Esophagus muscularis mucosa (tissue), 4 donors: ENCODE results near the gene PDE8B. TPM values are rescaled to one million over a fixed set of nuclear protein-coding genes. Genes with fewer than 3 reads are reported as not detected.

Experiments
- DNase-seq: peaks from one replicate; pipeline ENCODE4 v3.0.0-alpha.2; 2017; ENCODE audit errors: extremely low spot score
- H3K27ac ChIP-seq, 4 donors: fragments of 200-600 bp; sonication (generic); replicated peaks in 1 of 4; 1 replicate in 3 of 4; 2 replicates in 1 of 4; pipeline ENCODE4 v1.5.1; 2016 to 2019; ENCODE audit warnings: mild to moderate bottlenecking in 1 of 4
- H3K27me3 ChIP-seq, 4 donors: fragments of 200-600 bp; sonication (generic); one replicate each; pipeline versions ENCODE4 v1.5.1 to v1.6.0; 2016 to 2019
- H3K36me3 ChIP-seq, 4 donors: fragments of 200-600 bp; sonication (generic); one replicate each; pipeline ENCODE4 v1.5.1; 2016 to 2019
- H3K4me1 ChIP-seq, 4 donors: fragments of 200-600 bp; sonication (generic); one replicate each; pipeline ENCODE4 v1.5.1; 2016 to 2019
- H3K4me3 ChIP-seq, 4 donors: fragments of 200-600 bp; sonication (generic); 1 replicate in 2 of 4; 2 replicates in 2 of 4; pipeline ENCODE4 v1.5.1; 2016 to 2019; ENCODE audit warnings: mild to moderate bottlenecking in 4 of 4, moderate library complexity in 1 of 4
- H3K9me3 ChIP-seq, 4 donors: fragments of 200-600 bp; sonication (generic); 1 replicate in 3 of 4; 2 replicates in 1 of 4; pipeline ENCODE4 v1.5.1; 2016 to 2019
- CTCF ChIP-seq, 3 experiments: fragments of 200-600 bp in 2 of 3; fragments of 450-650 bp in 1 of 3; sonication (generic) in 2 of 3; IDR thresholded peaks; one replicate each; pipeline ENCODE4 v1.5.1; 2017 to 2019; ENCODE audit warnings: antibody characterized with exemption in 3 of 3, mild to moderate bottlenecking in 2 of 3, moderate library complexity in 1 of 3
- EP300 ChIP-seq: sonication (generic); formaldehyde crosslinking; IDR thresholded peaks from one replicate; pipeline ENCODE4 v1.6.1; 2017; ENCODE audit warnings: antibody characterized with exemption
- POLR2A ChIP-seq: fragments of 450-650 bp; IDR thresholded peaks from one replicate; pipeline ENCODE4 v1.6.1; 2017; ENCODE audit warnings: antibody characterized with exemption, moderate library complexity, mild to moderate bottlenecking, low read depth
- POLR2AphosphoS5 ChIP-seq, 2 donors: sonication (generic); formaldehyde crosslinking; IDR thresholded peaks; one replicate each; pipeline ENCODE4 v1.6.1; 2017; ENCODE audit warnings: antibody characterized with exemption in 2 of 2
- WGBS: methylation state at CpG from one replicate; pipeline ENCODE4 v1.1.5; 2018; 5-methylcytosine and 5-hydroxymethylcytosine counted together
- intact Hi-C: fragments of 100-400 bp; cut with DNase I; formaldehyde crosslinking; loops from one replicate; pipeline ENCODE4 v1.15.1; 2023
- total RNA-seq, 4 donors: library from RNA; depleted of rRNA; stranded (reverse); fragments of >200 nt; gene quantifications; one replicate each; pipeline versions ENCODE4 v1.1.0 to v1.2.1, GENCODE V29; 2016

Gene PDE8B
- total RNA-seq, 4 donors from 2014 or later, result 0.83 to 7.1 (median 1.5) TPM

GRCh38 chr5:77325921-77326541, 115.6 kb downstream of the PDE8B start:
- 82% methylated on average over 4 of the region's 4 CpGs for whole genome bisulfite sequencing
- H3K27me3 ChIP-seq, result no peaks in the 10 kb centered on the region
- H3K4me3 ChIP-seq, result no peak overlapping the region
- TF ChIP-seq POLR2A (no peak), CTCF (IDR thresholded peaks at IDR 0.05) (no peak), POLR2AphosphoS5 (IDR thresholded peaks at IDR 0.05) (no peak), EP300 (no peak)
- peak; percentile 31 for DNase-seq
- H3K36me3 ChIP-seq, result no peaks in the 10 kb centered on the region
- no peaks in the 10 kb centered on the region for H3K9me3 ChIP-seq
- intact Hi-C loops, result no loop called here
- H3K4me1 ChIP-seq, result no peaks in the 10 kb centered on the region
- no peak overlapping the region for H3K27ac ChIP-seq

- Histone ChIP-seq H3K27ac (no peak overlapping the region), H3K36me3 (no peaks in the 10 kb centered on the region), H3K9me3 (no peaks in the 10 kb centered on the region), H3K4me3 (no peak overlapping the region), H3K4me1 (no peaks in the 10 kb centered on the region), H3K27me3 (no peaks in the 10 kb centered on the region)
- WGBS, result 91% methylated on average over 5 of the region's 5 CpGs
- DNase-seq, result no peak
- TF ChIP-seq POLR2A, result no peak
- TF ChIP-seq EP300, result no peak
- TF ChIP-seq CTCF (IDR thresholded peaks at IDR 0.05), result no peak
- no peak for TF ChIP-seq POLR2AphosphoS5 (IDR thresholded peaks at IDR 0.05)
- intact Hi-C loops, result no loop called here
Observed at GRCh38 chr5:77326986-77327734, 116.7 kb downstream of the PDE8B start.

- Histone ChIP-seq H3K27ac (no peak overlapping the region), H3K27me3 (no peaks in the 10 kb centered on the region), H3K36me3 (no peaks in the 10 kb centered on the region), H3K4me3 (no peak overlapping the region), H3K9me3 (no peaks in the 10 kb centered on the region), H3K4me1 (no peaks in the 10 kb centered on the region)
- TF ChIP-seq POLR2A, result no peak
- TF ChIP-seq EP300, result no peak
- no peak for TF ChIP-seq POLR2AphosphoS5 (IDR thresholded peaks at IDR 0.05)
- no peak for TF ChIP-seq CTCF (IDR thresholded peaks at IDR 0.05)
- 92% methylated on average over 10 of the region's 10 CpGs for WGBS
- DNase-seq, result no peak
- intact Hi-C loops, result no loop called here
Observed at GRCh38 chr5:77328930-77329647, 118.6 kb downstream of the PDE8B start.

- WGBS, result 79% methylated on average over 3 of the region's 3 CpGs
- no peak overlapping the region for H3K27ac ChIP-seq
Observed at GRCh38 chr5:77329664-77330430, 119.4 kb downstream of the PDE8B start.

More at GRCh38 chr5:77329664-77330430, 119.4 kb downstream of the PDE8B start:
- H3K4me1 ChIP-seq, result no peaks in the 10 kb centered on the region
- H3K36me3 ChIP-seq, result no peaks in the 10 kb centered on the region
- intact Hi-C loops, result no loop called here
- H3K4me3 ChIP-seq, result no peak overlapping the region
- no peaks in the 10 kb centered on the region for H3K27me3 ChIP-seq
- no peak for DNase-seq
- H3K9me3 ChIP-seq, result no peaks in the 10 kb centered on the region
- TF ChIP-seq POLR2AphosphoS5 (IDR thresholded peaks at IDR 0.05), result no peak
- no peak for TF ChIP-seq POLR2A
- no peak for TF ChIP-seq CTCF (IDR thresholded peaks at IDR 0.05)
- TF ChIP-seq EP300, result no peak
